Hepatocyte (in vitro differentiated cells): Measurements from ENCODE around the gene GDF11. TPM values are rescaled to one million over a fixed set of nuclear protein-coding genes. Genes with fewer than 3 reads are reported as not detected.

Source experiments
- DNase-seq: peaks from one replicate; pipeline ENCODE4 v3.0.0-alpha.2; 2016; ENCODE audit warnings: low spot score
- H2AFZ ChIP-seq: fragments of 200-600 bp; sonication (generic); 2 replicates; pipeline ENCODE4 v1.6.0; 2016; ENCODE audit warnings: antibody characterized with exemption, mild to moderate bottlenecking
- H3K27ac ChIP-seq: fragments of 200-600 bp; sonication (generic); 2 replicates; pipeline ENCODE4 v1.5.1; 2016; ENCODE audit warnings: mild to moderate bottlenecking
- H3K27me3 ChIP-seq: fragments of 200-600 bp; sonication (generic); 2 replicates; pipeline ENCODE4 v1.6.1; 2016
- H3K36me3 ChIP-seq: fragments of 200-600 bp; sonication (generic); replicated peaks from 2 replicates; pipeline ENCODE4 v1.5.1; 2016; ENCODE audit warnings: low read depth; ENCODE audit not compliant: insufficient read depth
- H3K4me1 ChIP-seq: fragments of 200-600 bp; sonication (generic); 2 replicates; pipeline ENCODE4 v1.5.1; 2016; ENCODE audit warnings: mild to moderate bottlenecking, moderate library complexity; ENCODE audit not compliant: insufficient read depth
- H3K4me2 ChIP-seq: fragments of 200-600 bp; sonication (generic); 2 replicates; pipeline ENCODE4 v1.6.0; 2016
- H3K4me3 ChIP-seq: fragments of 200-600 bp; sonication (generic); 2 replicates; pipeline ENCODE4 v1.5.1; 2016; ENCODE audit warnings: mild to moderate bottlenecking
- H3K79me2 ChIP-seq: fragments of 200-600 bp; sonication (generic); 2 replicates; pipeline ENCODE4 v1.6.0; 2017; ENCODE audit warnings: mild to moderate bottlenecking
- H3K9me2 ChIP-seq: fragments of 200-600 bp; sonication (generic); replicated peaks from 2 replicates; pipeline ENCODE4 v1.6.0; 2017; ENCODE audit warnings: mild to moderate bottlenecking; ENCODE audit not compliant: insufficient read depth
- H3K9me3 ChIP-seq: fragments of 200-600 bp; sonication (generic); 2 replicates; pipeline ENCODE4 v1.5.1; 2016; ENCODE audit warnings: low read depth, mild to moderate bottlenecking
- H4K20me1 ChIP-seq: fragments of 200-600 bp; sonication (generic); 2 replicates; pipeline ENCODE4 v1.6.0; 2016; ENCODE audit warnings: mild to moderate bottlenecking; ENCODE audit not compliant: insufficient read depth, poor library complexity, severe bottlenecking
- EZH2 ChIP-seq: fragments of 200-600 bp; sonication (generic); IDR thresholded peaks from 2 replicates; pipeline ENCODE4 v1.6.1; 2016; ENCODE audit warnings: antibody characterized with exemption, mild to moderate bottlenecking, borderline replicate concordance
- EZH2phosphoT487 ChIP-seq: fragments of 200-600 bp; sonication (generic); IDR thresholded peaks from one replicate; pipeline ENCODE4 v1.6.1; 2018; ENCODE audit warnings: antibody characterized with exemption, mild to moderate bottlenecking, low read depth, moderate library complexity; ENCODE audit not compliant: unreplicated experiment, severe bottlenecking
- WGBS: methylation state at CpG from one replicate; pipeline ENCODE4 v1.1.6; 2016; ENCODE audit warnings: low lambda C conversion rate; ENCODE audit errors: missing lambda C conversion rate; 5-methylcytosine and 5-hydroxymethylcytosine counted together
- polyA plus RNA-seq: library from polyadenylated mRNA; unstranded; fragments of >200 nt; fragmentation: Nextera tagmentation; extraction: Ambion mirVana; gene quantifications from 2 replicates; pipeline ENCODE4 v1.2.1, GENCODE V29; 2016
- total RNA-seq: library from RNA; depleted of rRNA; stranded (reverse); fragments of >200 nt; gene quantifications from 2 replicates; pipeline ENCODE4 v1.2.3, GENCODE V29; 2014
- TF ChIP-seq, protein P1 (sequence below): fragments of 200-600 bp; sonication (generic); IDR thresholded peaks from 2 replicates; pipeline ENCODE4 v1.5.1; 2016; ENCODE audit warnings: antibody characterized with exemption, mild to moderate bottlenecking; ENCODE audit not compliant: poor library complexity

The GDF11 gene
- total RNA-seq: 7.9 and 10.8 TPM in 2 replicates
- 3.7 and 4.1 TPM in 2 replicates for polyA plus RNA-seq

DNA sequence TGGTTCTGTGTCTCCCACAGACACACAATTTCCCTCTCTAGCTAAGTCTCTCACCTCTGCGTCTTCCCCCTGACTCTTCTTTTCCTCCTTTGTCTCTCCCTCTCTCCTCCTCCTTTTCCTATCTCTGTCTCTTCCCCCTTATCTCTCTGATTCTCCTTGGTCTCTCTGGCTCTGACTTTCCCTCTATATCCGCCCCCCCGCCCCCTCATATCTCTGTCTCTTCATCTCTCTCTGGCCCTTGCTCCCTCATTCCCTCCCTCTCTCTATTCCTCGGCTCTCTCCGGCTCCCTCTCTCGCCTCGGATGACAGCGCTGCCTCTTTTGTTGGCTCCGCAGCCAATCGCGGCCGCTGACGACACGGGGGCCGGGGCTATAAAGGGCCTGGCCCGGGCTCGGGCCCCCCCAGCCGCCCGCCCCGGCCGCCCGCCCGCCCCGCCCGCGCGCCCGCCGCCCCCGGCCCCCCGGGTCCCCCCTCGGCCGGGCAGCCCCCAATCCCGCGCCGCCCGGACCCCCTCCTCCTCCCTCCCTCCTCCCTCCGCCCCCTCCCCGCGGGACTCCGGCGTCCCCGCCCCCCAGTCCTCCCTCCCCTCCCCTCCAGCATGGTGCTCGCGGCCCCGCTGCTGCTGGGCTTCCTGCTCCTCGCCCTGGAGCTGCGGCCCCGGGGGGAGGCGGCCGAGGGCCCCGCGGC lies at the start of gene GDF11:
Gene GDF11, plus strand, starts transcription at position 404 of the 687 bp plus-strand sequence. Its CDS starts 195 bp downstream, at position 599.
- H3K79me2 ChIP-seq: peaks cover 18% of the 10 kb centered on the region
- peak within 1 kb of the TSS; percentile 88 for H3K27ac ChIP-seq
- TF ChIP-seq EZH2: no peak
- TF ChIP-seq, protein P1, sequence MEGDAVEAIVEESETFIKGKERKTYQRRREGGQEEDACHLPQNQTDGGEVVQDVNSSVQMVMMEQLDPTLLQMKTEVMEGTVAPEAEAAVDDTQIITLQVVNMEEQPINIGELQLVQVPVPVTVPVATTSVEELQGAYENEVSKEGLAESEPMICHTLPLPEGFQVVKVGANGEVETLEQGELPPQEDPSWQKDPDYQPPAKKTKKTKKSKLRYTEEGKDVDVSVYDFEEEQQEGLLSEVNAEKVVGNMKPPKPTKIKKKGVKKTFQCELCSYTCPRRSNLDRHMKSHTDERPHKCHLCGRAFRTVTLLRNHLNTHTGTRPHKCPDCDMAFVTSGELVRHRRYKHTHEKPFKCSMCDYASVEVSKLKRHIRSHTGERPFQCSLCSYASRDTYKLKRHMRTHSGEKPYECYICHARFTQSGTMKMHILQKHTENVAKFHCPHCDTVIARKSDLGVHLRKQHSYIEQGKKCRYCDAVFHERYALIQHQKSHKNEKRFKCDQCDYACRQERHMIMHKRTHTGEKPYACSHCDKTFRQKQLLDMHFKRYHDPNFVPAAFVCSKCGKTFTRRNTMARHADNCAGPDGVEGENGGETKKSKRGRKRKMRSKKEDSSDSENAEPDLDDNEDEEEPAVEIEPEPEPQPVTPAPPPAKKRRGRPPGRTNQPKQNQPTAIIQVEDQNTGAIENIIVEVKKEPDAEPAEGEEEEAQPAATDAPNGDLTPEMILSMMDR: no peak
- no peak for TF ChIP-seq EZH2phosphoT487
- no peaks in the 10 kb centered on the region for H3K9me3 ChIP-seq
- no peaks in the 10 kb centered on the region for H3K9me2 ChIP-seq
- WGBS: under 1% methylated on average over 17 of the region's 53 CpGs
- H3K4me1 ChIP-seq: peaks cover 21% of the 10 kb centered on the region
- peak; percentile 93 for DNase-seq
- no peaks in the 10 kb centered on the region for H4K20me1 ChIP-seq
- H3K27me3 ChIP-seq: no peaks in the 10 kb centered on the region
- H3K4me2 ChIP-seq: peak within 1 kb of the TSS; percentile 97
- peak within 1 kb of the TSS; percentile 99 for H3K4me3 ChIP-seq
- H2AFZ ChIP-seq: peak within 1 kb of the TSS; percentile 71
- no peaks in the 10 kb centered on the region for H3K36me3 ChIP-seq

DNA sequence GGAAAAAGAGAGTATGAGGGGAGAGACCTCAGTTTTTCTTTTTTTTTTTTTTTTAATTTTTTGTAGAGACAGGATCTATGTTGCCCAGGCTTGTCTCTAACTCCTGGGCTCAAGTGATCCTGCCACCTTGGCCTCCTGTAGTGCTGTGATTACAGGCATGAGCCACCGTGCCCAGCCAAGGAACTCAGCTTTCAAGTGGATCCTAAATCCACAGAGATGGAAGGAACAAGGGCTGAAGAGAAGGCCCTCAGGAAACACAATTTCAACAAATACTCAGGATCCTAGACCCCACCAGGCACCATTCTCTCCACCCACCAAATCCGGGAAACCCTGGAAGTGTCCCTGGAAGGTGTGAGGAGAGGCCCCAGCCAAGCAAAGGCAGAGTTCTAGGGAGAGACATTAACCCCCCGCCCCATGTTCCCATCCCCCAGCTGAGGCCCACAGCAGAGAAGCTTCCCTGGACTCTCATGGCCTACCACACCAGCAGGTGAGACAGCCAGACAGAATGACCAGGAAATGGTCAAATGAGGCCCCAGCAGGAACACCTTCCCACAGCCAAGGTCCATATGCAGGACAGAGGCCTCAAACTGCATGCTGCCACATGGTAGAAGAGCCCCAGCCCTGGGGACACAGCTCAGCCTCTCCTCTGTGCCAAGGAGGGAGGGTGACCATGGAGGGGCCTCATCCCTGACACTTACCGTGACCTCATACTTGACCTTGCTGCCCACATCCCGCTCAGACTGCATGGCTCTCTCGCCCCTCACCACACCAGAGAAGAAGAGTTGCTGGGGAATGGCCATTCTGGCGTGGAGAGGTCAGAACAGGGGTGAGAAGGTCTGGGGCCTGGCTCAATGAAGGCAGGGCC lies 49.4 kb upstream of the GDF11 start:
- Histone ChIP-seq H3K36me3 (no peaks in the 10 kb centered on the region), H3K27me3 (no peaks in the 10 kb centered on the region), H3K9me2 (no peaks in the 10 kb centered on the region), H4K20me1 (no peaks in the 10 kb centered on the region), H2AFZ (no peak overlapping the region), H3K4me3 (no peak overlapping the region), H3K4me2 (no peak overlapping the region), H3K79me2 (no peaks in the 10 kb centered on the region), H3K27ac (no peak overlapping the region), H3K9me3 (no peaks in the 10 kb centered on the region), H3K4me1 (no peaks in the 10 kb centered on the region)
- 88% methylated on average over 7 of the region's 7 CpGs for WGBS
- TF ChIP-seq EZH2phosphoT487: no peak
- TF ChIP-seq, protein P1: no peak
- no peak for TF ChIP-seq EZH2
- no peak for DNase-seq

DNA sequence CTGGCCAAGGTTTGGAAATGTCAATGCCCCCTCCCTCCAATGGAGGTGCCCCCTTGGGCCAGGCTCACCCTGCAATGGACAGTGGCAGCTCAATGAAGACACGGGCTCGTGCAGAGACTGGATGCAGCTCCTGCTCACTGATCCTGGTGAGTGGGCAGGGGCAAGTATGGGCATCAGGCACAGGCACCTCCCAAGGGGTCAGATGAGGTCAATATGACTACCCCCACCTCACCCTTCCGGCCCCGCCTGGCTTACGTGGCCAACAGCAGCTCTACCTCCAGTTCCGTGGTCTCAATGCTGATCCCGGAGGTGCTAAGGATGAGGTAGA lies 48.8 kb upstream of the GDF11 start:
- Histone ChIP-seq H3K4me2 (no peak overlapping the region), H3K4me1 (no peaks in the 10 kb centered on the region), H4K20me1 (no peaks in the 10 kb centered on the region), H3K9me3 (no peaks in the 10 kb centered on the region), H3K9me2 (no peaks in the 10 kb centered on the region), H3K27ac (no peak overlapping the region), H3K36me3 (no peaks in the 10 kb centered on the region), H3K79me2 (no peaks in the 10 kb centered on the region), H2AFZ (no peak overlapping the region), H3K27me3 (no peaks in the 10 kb centered on the region), H3K4me3 (no peak overlapping the region)
- WGBS: 97% methylated on average over 7 of the region's 7 CpGs
- DNase-seq: no peak
- TF ChIP-seq EZH2phosphoT487: no peak
- TF ChIP-seq EZH2: no peak
- TF ChIP-seq, protein P1: no peak
